ENCODE data around the gene PIGH. TPM values are rescaled to one million over a fixed set of nuclear protein-coding genes. Genes with fewer than 3 reads are reported as not detected.

The PIGH gene
- total RNA-seq, 1 donor from 2014 or later = 15.8 TPM

GRCh38 chr14:67577181-67577808, 22.8 kb downstream of the PIGH start:
- H3K27ac ChIP-seq = no peak overlapping the region

GRCh38 chr14:67576216-67576955, 23.7 kb downstream of the PIGH start:
- no peak overlapping the region for H2AFZ ChIP-seq (replicated peaks)
- no peak overlapping the region for H3K27ac ChIP-seq
- Mint-ChIP-seq H3K4me1 (peaks cover under 1% of the 10 kb centered on the region), H3K9me3 (no peaks in the 10 kb centered on the region), H3K27me3 (ENCODE audit: insufficient read depth, low read depth) (peaks cover 5% of the 10 kb centered on the region), H3K36me3 (no peaks in the 10 kb centered on the region), H3K4me3 (no peak overlapping the region), H3K27ac (no peak overlapping the region)
- no peaks in the 10 kb centered on the region for H3K79me2 ChIP-seq (ENCODE audit: low read depth)
- no peak for DNase-seq (ENCODE audit: low spot score)
- H3K9ac ChIP-seq = no peak overlapping the region
- TF ChIP-seq EZH2 (IDR thresholded peaks at IDR 0.05) (no peak), EZH2phosphoT487 (IDR thresholded peaks at IDR 0.05) (no peak)
- TF ChIP-seq, protein P1, sequence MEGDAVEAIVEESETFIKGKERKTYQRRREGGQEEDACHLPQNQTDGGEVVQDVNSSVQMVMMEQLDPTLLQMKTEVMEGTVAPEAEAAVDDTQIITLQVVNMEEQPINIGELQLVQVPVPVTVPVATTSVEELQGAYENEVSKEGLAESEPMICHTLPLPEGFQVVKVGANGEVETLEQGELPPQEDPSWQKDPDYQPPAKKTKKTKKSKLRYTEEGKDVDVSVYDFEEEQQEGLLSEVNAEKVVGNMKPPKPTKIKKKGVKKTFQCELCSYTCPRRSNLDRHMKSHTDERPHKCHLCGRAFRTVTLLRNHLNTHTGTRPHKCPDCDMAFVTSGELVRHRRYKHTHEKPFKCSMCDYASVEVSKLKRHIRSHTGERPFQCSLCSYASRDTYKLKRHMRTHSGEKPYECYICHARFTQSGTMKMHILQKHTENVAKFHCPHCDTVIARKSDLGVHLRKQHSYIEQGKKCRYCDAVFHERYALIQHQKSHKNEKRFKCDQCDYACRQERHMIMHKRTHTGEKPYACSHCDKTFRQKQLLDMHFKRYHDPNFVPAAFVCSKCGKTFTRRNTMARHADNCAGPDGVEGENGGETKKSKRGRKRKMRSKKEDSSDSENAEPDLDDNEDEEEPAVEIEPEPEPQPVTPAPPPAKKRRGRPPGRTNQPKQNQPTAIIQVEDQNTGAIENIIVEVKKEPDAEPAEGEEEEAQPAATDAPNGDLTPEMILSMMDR (IDR thresholded peaks at IDR 0.05) = no peak
- H3K9me3 ChIP-seq (ENCODE audit: low read depth) = no peaks in the 10 kb centered on the region
- no peak overlapping the region for H3K4me3 ChIP-seq
- no peaks in the 10 kb centered on the region for H3K36me3 ChIP-seq
- H3F3A ChIP-seq (ENCODE audit: low read depth) = no peaks in the 10 kb centered on the region
- no peaks in the 10 kb centered on the region for H3K4me1 ChIP-seq
- H3K27me3 ChIP-seq = no peaks in the 10 kb centered on the region
- H3K4me2 ChIP-seq = no peak overlapping the region
- no peaks in the 10 kb centered on the region for H4K20me1 ChIP-seq (ENCODE audit: low read depth)

More at GRCh38 chr14:67577181-67577808, 22.8 kb downstream of the PIGH start:
- no peak overlapping the region for H3K4me3 Mint-ChIP-seq
- no peak for DNase-seq (ENCODE audit: low spot score)
- Histone ChIP-seq H3K27me3 (no peaks in the 10 kb centered on the region), H3K4me2 (no peak overlapping the region), H2AFZ (replicated peaks) (no peak overlapping the region), H3K9ac (no peak overlapping the region), H3K4me3 (no peak overlapping the region), H3F3A (ENCODE audit: low read depth) (no peaks in the 10 kb centered on the region), H3K9me3 (ENCODE audit: low read depth) (no peaks in the 10 kb centered on the region), H3K36me3 (no peaks in the 10 kb centered on the region), H3K79me2 (ENCODE audit: low read depth) (no peaks in the 10 kb centered on the region), H4K20me1 (ENCODE audit: low read depth) (no peaks in the 10 kb centered on the region), H3K4me1 (no peaks in the 10 kb centered on the region)
- H3K9me3 Mint-ChIP-seq = no peaks in the 10 kb centered on the region
- peak overlapping the region; percentile 57 for H3K27ac Mint-ChIP-seq
- no peaks in the 10 kb centered on the region for H3K4me1 Mint-ChIP-seq
- H3K36me3 Mint-ChIP-seq = no peaks in the 10 kb centered on the region
- TF ChIP-seq, protein P1 (IDR thresholded peaks at IDR 0.05) = no peak
- TF ChIP-seq EZH2phosphoT487 (IDR thresholded peaks at IDR 0.05) = no peak
- TF ChIP-seq EZH2 (IDR thresholded peaks at IDR 0.05) = no peak
- H3K27me3 Mint-ChIP-seq (ENCODE audit: insufficient read depth, low read depth) = peaks cover 4% of the 10 kb centered on the region

DNA sequence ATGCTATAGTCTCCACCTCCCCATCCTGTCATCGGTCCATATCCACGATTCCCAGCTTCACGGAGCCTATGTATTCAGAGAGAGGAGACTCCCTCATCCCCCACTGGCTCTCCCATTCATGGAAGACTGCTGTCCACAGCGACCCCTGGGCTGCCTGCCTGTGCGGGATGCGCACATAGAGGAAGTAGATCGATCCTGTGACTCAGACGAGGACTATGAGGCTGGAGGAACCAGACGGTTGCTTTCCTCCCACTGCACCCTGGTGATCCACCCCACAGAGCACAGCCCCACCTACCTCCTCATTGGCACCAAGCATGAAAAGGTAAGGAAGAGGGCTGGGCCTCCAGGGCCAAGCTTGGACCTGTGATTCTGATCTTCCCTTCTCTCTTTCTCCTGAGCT, 24.4 kb downstream of the PIGH start:
- H3K4me1 ChIP-seq = no peaks in the 10 kb centered on the region
- no peaks in the 10 kb centered on the region for H3F3A ChIP-seq (ENCODE audit: low read depth)
- no peak overlapping the region for H2AFZ ChIP-seq (replicated peaks)
- TF ChIP-seq EZH2 (IDR thresholded peaks at IDR 0.05) (no peak), EZH2phosphoT487 (IDR thresholded peaks at IDR 0.05) (no peak)
- H3K9ac ChIP-seq = no peak overlapping the region
- Mint-ChIP-seq H3K27ac (no peak overlapping the region), H3K4me1 (peaks cover 4% of the 10 kb centered on the region), H3K9me3 (no peaks in the 10 kb centered on the region), H3K4me3 (no peak overlapping the region), H3K36me3 (no peaks in the 10 kb centered on the region), H3K27me3 (ENCODE audit: insufficient read depth, low read depth) (peaks cover 7% of the 10 kb centered on the region)
- H3K9me3 ChIP-seq (ENCODE audit: low read depth) = no peaks in the 10 kb centered on the region
- DNase-seq (ENCODE audit: low spot score) = no peak
- no peaks in the 10 kb centered on the region for H3K36me3 ChIP-seq
- H3K4me2 ChIP-seq = no peak overlapping the region
- no peaks in the 10 kb centered on the region for H3K79me2 ChIP-seq (ENCODE audit: low read depth)
- no peaks in the 10 kb centered on the region for H3K27me3 ChIP-seq
- H3K4me3 ChIP-seq = no peak overlapping the region
- H4K20me1 ChIP-seq (ENCODE audit: low read depth) = no peaks in the 10 kb centered on the region
- no peak overlapping the region for H3K27ac ChIP-seq

DNA sequence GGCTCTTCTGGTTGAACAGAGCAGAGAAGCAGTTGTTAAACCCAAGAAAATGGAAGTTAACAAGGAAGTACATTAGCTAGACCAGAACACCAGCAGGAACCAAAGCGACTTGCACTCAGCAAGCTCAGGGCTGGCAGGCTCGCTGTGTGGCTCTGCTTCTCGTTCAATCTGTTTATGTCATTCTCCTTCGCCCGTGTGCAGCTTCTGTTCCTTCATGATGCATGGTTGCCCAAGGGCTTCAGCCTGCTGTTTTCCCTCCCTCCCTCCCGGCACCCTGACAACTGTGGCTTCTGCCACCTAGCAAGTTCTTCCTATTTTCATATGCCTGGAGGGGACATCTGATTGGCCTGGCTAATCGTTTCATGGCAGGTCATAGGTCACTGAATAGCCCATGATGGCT, 25.3 kb downstream of the PIGH start:
- no peaks in the 10 kb centered on the region for H3K27me3 ChIP-seq
- H3K27ac Mint-ChIP-seq = no peak overlapping the region
- H4K20me1 ChIP-seq (ENCODE audit: low read depth) = no peaks in the 10 kb centered on the region
- H3F3A ChIP-seq (ENCODE audit: low read depth) = no peaks in the 10 kb centered on the region
- H3K27me3 Mint-ChIP-seq (ENCODE audit: insufficient read depth, low read depth) = peaks cover 7% of the 10 kb centered on the region
- no peaks in the 10 kb centered on the region for H3K79me2 ChIP-seq (ENCODE audit: low read depth)
- H3K4me3 ChIP-seq = no peak overlapping the region
- no peak overlapping the region for H3K27ac ChIP-seq
- H3K4me1 ChIP-seq = no peaks in the 10 kb centered on the region
- H3K9me3 ChIP-seq (ENCODE audit: low read depth) = no peaks in the 10 kb centered on the region
- DNase-seq (ENCODE audit: low spot score) = no peak
- H3K4me3 Mint-ChIP-seq = no peak overlapping the region
- peaks cover 4% of the 10 kb centered on the region for H3K4me1 Mint-ChIP-seq
- no peaks in the 10 kb centered on the region for H3K36me3 ChIP-seq
- H3K9me3 Mint-ChIP-seq = no peaks in the 10 kb centered on the region
- TF ChIP-seq, protein P1 (IDR thresholded peaks at IDR 0.05) = no peak
- TF ChIP-seq EZH2 (IDR thresholded peaks at IDR 0.05) (no peak), EZH2phosphoT487 (IDR thresholded peaks at IDR 0.05) (no peak)
- H2AFZ ChIP-seq (replicated peaks) = no peak overlapping the region
- H3K4me2 ChIP-seq = no peak overlapping the region
- no peak overlapping the region for H3K9ac ChIP-seq
- H3K36me3 Mint-ChIP-seq = no peaks in the 10 kb centered on the region

All from neural progenitor cell (in vitro differentiated cells).